GM21786 (cell line): ENCODE data around the gene RBM5.
"Not testable (repeated sequence)": the region's sequence is repeated elsewhere in the genome, so short reads cannot be mapped to it uniquely, and the experiment has no call there.

Source experiments
- ATAC-seq: cut with Tn5 transposase; IDR thresholded peaks from one replicate; pipeline ENCODE4 v1.9.1; 2021; ENCODE audit not compliant: unreplicated experiment

The RBM5 gene

DNA sequence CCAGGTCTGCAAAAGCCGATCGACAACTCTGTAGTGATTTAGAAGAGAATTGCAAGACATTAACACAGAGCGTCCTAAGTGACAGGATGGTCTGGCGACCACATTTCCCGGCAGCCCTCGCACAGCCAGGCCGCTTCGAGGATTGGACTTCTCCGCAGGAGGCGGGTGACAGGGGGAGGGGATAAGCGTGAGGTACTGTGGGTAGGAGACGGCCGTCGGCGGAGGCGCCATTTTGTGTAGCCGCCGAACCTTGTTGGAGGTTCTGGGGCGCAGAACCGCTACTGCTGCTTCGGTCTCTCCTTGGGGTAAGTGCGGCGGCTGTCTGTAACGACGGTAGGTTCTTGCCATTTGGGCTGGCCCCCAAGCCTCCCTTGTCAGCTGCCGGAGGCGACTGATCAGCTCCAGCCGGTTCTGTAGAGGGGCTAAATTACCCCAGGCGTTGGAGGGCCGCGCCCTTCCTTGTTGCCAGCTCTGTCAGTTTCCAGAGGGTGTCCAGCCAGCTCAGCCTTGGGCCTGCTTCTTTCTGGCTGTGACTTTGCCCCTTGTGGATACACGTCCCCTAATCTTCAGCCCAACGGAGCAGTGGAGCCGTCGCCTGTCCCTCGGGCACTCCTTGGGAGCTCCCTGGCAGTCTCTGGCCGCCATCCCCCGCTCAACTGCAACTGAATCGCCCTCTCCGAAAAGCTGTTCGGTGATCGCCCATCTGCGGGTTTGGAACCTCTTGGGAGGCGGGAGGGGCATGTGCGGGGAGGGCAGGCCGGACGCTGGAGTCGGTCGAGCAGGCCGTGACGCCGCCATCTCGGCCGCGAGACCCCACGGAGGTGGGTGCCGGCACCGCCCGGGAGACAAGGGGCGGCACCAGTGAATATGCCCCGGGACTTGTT is at the start of gene RBM5:
RBM5 (plus strand) TSS at position 195 of the 884 bp plus-strand sequence. CDS start 1,516 bp downstream, outside the sequence.
- peak; percentile 98 for ATAC-seq

DNA sequence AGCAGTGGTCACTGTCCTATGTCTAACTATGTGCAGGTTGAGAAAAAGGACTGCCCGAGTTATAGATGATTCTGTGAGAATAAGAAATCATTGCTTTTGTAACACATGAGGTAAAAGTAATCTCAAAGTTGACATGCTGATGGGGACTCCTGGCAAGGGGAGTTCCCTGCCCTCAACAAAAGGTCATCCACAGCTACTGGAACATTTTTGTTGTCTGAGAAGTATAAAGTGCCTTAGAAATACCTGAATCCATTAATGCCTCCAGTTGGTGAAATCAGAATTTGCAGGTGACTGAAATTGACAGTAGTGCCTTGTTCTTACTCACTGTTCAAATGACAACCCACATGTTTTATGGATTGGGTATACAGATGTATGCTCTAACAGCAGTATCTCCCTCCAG is 43.7 kb upstream of the RBM5 start:
- no peak for ATAC-seq

DNA sequence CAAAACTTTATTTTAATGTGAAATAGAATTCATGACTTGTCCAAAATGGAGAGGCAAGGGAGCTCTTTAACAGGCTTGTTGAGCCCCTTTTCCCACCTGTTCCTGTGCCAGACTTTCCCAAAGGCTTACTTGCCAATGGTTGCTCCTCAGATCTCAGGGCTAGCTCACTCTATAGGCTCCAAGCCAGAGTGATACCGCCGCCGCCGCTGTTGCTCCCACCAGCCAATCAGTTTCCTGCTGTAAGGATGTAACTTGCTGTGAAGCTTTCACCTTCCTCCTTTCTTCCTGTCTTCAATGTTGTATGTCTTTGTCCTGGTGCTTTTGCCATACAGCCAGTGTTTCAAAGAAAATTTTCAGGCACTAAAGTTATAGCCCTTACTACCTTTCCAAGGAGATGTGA is 41.3 kb upstream of the RBM5 start:
- no peak for ATAC-seq

DNA sequence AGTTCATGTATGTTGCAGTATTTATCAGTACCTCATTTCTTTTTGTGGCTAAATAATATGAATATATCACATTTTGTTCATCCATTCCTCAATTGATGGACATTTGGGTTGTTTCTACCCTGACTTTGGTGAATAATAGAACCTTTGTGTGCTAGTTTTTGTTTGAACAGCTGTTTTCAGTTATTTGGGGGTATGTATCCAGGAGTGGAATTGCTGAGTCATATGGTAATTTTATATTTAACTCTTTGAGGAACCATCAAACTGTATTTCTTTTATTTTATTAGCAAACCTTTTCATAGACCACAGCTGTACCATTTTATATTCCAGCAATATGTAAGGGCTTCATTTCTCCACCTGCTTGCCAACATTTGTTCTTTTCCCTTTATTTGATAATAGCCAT is 38.4 kb upstream of the RBM5 start:
- no peak for ATAC-seq

DNA sequence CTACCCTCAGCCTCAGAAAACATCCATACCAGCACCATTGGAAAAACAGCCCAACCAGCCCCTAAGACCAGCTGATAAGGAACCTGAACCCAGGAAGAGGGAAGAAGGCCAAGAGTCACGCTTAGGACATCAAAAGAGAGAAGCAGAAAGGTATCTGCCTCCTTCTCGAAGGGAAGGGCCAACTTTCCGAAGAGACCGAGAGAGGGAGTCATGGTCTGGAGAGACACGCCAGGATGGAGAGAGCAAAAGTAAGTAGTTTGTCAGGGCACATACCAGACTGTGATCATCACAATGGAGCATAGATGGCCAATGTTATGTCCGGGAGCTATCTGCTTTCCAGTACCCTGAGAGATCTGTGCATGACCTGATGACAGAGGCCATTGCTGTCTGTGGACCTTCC is 31.0 kb upstream of the RBM5 start:
- ATAC-seq, result no peak

DNA sequence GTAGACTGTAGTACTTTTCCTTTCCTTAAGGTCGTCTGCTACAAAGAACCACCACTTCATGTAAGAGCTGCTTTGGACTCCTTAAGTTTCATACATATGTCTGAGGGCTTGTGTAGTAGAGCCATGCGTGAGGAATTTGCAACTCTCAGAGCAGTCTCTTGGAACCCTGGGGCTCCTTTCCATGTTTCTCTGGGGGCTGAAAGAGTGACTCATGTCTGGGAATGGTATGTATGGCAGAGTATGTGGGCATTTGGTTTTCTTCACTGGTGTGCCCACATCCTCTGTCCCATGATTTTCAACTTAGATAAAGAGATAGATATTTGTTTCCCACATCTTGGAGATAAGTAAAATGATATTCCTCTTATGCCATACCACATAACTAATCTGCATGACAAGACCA is 20.6 kb upstream of the RBM5 start:
- ATAC-seq, result no peak

DNA sequence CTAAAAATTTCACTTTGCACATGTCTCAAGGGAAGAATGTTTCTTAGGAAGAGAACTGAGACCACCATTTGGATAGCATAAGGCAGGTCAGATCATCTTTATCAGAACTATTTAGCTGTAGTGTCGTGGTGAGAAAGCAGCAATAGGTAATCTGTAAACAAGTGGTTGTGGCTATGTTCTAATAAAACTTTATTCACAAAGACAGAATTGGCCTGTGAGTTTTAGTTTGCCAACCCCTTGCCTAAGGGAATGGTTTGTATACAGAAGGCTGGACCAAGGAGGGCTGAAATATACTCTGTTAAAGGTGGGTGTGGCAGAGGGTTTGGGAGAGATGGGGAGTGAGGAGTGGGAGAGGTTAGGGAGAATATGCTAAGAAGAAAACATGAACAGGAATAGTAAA is 10.6 kb upstream of the RBM5 start:
- no peak for ATAC-seq

DNA sequence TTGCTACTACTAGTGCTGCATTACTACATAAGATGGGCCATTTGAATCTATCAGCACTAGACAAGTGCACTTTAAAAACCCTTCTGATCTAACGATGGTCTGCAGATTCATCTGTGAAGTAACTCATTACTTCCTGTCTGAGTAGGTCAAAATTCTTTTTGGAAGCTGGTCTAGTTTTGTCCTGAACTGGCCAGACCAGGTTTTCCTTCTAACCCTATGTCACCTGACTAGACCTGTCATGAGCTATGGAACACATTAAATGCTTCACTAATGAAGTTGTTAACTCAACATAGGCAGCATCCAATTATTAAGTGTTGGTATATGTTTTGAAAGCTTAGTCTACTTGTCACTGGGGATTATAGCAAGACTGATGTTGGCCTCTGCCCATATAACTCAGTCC is 10.1 kb upstream of the RBM5 start:
- ATAC-seq, result no peak

DNA sequence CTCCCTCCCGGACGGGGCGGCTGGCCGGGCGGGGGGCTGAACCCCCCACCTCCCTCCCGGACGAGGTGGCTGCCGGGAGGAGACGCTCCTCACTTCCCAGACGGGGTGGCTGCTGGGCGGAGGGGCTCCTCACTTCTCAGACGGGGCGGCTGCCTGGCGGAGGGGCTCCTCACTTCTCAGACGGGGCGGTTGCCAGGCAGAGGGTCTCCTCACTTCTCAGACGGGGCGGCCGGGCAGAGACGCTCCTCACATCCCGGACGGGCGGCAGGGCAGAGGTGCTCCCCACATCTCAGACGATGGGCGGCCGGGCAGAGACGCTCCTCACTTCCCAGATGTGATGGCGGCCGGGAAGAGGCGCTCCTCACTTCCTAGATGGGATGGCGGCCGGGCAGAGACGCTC is 3.8 kb upstream of the RBM5 start:
- not testable (repeated sequence) for ATAC-seq

DNA sequence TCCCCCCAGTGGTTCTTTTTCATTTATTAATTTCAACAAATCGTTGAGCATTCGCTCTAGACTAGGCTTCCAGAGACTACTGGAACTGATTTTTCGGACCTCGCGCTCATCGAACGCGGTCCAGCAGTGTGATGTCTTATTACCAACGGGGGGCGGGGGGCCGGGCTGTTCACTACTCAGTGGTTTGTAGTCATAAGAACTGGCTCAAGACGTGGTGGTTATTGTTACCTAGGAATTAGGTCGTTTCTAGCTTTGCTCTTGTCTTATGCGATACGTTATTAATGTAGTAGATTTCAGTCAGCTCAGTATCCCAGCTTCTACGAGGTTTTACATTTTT is 858 bp downstream of the RBM5 start:
- no peak for ATAC-seq

DNA sequence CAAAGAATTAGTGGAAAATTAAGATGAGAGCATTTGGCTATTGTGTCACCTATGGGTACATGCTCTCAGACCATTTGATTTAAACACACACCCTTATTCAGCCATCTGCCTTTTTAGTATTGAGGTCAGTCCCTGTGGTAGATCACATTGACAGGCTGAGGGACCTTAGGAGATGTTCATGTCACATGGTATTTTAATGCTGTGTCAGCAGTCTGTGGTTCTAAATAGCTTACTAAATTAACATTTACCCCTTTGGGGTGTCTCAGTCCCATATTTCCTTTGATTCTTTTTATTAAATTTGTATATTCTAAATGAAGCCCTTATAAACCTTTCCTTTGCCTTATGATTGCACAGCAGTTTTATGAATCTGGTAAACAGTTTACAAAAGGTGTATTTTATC is 2.3 kb downstream of the RBM5 start:
- ATAC-seq, result no peak

DNA sequence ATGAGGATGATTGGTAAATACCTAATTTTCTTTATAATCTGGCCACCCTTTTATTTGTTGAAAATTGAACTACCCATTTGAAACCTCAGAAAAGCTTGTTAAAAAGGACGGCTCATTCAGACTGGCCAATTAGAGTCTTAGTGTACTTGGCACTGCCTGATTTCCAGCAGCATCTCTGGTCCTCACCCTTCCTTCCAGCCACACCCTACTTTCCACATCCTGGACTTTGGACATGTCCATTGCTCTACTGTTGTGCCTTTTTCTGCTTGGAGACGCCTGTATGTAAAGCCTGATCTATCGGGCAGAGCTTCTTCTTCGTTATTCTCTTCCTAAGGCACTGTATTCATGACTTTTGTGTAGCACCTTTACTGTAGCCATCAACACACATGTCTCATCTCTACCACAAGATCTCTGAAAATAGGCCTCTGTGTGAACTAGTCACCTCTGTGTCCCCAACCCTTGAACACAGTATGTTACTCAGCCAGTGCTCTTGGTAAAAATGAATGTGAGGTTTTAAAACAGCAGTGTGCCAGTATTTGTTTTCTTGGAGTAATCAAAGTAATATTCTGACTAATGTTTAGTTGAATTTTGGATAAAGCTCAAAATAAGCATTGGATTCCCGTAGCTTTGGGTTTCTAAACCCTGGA is 6.8 kb downstream of the RBM5 start:
- ATAC-seq, result no peak

DNA sequence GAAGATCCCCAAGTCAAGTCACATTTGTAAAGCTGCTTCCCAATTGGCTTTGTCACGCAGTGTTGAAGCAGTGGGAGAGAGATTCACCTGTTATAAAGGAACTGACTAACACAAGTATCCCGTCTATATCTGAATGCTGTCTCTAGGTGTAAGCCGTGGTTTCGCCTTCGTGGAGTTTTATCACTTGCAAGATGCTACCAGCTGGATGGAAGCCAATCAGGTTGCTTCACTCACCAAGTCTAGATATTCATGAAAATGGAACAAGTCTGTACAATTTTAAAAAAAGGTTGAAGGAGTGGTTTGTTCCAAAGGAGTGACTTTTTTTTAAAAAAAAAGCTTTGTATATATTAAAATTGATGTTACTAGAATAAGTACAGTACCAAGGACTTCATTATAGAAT is 11.7 kb downstream of the RBM5 start:
- ATAC-seq, result no peak

DNA sequence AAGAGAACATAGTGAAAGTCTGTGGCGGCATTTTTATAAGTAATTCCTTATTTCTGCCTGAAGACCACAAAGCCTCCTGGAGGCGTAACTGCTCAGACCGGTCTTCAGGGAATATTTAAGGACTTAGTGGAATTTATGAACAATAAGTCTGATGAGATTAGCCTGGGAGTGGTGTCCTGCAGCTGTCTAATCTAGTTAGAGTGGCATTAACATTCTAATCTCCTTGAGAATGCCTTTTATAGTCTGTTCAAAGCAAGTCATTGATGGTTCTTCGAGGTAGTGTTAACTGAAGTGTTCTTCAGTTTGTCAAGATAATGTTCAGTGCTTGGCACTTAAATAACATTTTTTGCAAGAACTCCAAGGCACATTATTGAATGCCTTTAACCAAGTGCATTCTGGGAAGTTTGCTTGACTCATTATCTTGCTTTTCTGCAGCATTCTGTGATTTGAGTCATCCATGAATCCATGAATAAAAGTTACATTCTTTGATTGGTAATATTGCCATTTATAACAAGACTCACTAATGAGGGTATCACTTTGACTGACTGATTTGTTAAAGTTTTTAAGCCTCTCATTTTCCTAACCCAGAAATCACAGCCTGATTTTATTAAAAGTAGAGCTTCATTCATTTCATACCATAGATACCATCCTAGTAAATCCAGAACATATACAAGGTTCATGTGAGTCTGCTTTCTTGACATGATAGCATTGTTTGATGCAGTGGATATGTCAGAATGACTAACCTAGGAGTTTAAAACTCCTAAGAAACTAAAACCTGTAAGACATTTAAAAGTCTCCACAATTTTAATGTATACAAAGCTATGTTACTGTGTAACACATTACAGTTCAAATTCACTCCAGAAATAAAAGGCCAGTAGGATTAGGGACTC is 12.5 kb downstream of the RBM5 start:
- ATAC-seq, result no peak

DNA sequence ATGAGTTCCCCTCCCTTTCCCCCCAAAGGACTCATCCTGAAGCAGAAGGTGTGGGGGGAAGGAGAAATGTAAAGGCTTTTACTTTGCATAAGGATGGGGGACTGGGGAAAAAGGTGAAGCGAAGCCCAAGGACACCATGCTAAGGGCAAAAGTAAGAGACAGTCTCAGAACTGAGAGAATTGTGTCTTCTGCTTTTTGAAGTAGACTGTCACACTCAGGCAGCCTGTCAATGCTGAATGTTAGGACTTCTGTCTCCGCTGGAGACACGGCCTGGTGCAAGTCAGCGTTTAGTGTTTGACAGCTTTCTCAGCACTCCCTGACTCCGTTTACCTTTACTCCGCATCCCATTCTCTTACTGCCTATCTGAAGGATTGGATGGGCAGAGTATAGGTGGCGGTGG is 13.8 kb downstream of the RBM5 start:
- ATAC-seq, result no peak

DNA sequence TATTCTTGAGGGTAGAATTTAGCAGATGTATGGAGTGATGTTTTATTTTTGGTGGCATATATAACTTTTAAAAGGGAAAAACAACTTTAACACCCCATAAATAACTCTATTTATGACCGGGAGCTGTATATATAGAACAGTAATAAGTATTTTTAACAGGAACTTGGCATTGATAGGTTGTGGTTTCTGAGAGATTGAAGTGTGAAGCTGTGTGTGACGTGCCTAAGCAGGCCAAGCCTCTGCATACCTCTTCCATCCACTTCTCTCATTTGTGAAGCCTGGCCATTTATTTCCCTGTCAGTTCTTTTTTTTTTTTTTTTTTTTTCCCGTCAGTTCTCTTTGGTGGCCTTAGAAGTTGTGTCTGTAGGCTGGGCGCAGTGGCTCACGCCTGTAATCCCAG is 23.0 kb downstream of the RBM5 start:
- no peak for ATAC-seq

DNA sequence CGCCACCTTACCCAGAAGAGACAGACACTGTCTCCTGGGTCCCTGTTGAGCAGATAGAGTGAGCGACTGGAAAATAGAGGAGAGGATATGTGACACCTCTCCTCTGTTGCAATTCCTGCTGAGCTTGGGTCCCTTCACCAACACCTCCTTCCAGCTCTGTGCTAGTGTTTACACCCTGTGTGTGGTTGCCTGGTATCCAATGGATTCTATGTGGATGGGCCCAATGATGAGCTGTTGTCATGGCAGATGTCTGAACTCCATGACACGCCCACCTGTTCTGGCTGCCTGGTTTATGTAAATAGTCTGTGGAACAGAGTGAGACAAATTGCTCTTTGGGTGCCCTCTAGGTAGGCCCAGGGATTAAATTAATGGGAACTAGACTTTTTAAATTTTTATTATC is 23.7 kb downstream of the RBM5 start:
- no peak for ATAC-seq

DNA sequence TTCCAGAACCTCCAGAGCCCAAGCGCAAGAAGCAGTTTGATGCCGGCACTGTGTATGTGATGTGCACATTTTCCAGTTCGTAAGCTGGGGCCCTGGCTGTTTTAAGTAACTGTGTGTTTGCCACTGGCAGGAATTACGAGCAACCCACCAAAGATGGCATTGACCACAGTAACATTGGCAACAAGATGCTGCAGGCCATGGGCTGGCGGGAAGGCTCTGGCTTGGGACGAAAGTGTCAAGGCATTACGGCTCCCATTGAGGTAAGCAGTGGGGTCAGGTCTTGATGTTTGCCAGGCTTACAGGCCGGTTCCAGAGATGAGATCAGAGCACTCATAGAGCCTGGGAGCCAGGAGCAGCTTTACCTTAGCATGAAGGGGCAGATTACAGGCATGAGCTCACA is 28.4 kb downstream of the RBM5 start:
- ATAC-seq, result no peak

DNA sequence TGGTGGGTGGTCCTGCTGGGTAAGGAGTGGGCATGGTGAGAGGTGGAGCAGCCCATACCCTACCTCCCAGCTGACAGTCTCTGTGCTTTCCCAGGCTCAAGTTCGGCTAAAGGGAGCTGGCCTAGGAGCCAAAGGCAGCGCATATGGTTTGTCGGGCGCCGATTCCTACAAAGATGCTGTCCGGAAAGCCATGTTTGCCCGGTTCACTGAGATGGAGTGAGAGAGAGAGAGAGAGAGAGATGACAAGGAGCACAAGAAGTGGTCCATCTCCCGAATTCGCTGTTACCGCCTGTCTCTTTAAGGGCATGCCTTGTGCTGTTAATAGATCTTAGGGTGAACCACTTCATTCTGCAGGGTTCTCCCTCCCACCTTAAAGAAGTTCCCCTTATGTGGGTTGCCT is 29.5 kb downstream of the RBM5 start:
- ATAC-seq, result no peak

DNA sequence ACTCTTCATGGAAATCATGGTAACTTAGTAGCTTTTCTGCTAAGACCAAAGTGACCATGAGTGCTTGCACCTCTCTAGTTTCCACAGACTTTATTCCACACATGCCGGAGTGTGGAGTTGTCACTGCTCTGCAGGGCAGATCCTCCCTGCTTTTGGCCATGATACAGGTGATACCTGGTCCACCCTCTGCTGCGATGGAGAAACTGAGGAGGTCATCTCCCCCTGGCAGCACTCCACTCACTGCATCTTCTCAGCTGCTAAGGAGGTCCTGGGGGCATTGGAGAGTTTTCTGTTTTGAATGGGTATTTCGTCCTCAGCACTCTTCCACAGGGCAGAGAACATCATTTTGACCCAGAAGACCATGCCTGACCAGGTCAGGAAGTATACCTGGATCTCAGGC is 31.1 kb downstream of the RBM5 start:
- ATAC-seq, result no peak

DNA sequence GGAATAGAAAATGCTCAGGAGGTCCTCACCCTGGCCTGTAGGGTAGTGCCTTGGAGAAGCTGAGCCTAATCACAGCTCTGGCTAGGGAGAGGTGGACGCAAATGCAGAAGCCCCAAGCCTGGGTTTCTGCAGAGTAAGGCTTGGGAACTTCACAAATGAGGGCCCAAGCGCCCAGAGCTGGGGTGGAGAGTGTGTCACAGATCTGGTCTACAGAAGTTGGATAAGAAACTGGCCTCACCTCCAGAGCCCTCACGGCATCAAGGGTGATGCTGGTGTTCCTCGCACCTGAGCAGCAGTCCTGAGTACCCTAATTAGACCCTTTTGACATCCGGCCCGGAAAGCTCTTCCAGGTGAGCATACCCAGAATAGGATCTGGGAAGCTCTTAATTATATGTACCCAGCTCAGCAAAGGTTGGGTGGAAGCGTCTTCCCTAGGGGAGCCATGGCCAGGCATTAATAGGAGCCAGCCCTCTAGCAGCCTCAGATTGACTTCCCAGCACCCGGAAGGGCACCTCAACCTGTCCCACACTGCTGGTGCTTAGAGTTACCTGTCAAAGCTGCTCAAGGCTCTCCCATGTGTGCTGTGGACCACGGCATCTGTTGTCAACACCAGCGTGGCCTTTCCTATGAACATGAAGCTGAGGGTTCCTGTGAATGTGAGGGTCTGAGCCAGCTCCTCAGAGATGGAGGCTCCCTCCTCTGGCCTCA is 31.8 kb downstream of the RBM5 start:
- ATAC-seq, result no peak
